Activated CD4-positive, alpha-beta T cell treated with anti-CD3 and anti-CD28 coated beads, Interleukin-2, amount 50 U/mL, for 4 hours (primary cell): ENCODE measurements around the gene BBS12.
"Not testable (repeated sequence)": the region's sequence is repeated elsewhere in the genome, so short reads cannot be mapped to it uniquely, and the experiment has no call there.

ENCODE experiments used
- DNase-seq, 2 experiments: peaks; one replicate each; pipeline ENCODE4 v3.0.0-alpha.2; 2020

BBS12 gene

DNA sequence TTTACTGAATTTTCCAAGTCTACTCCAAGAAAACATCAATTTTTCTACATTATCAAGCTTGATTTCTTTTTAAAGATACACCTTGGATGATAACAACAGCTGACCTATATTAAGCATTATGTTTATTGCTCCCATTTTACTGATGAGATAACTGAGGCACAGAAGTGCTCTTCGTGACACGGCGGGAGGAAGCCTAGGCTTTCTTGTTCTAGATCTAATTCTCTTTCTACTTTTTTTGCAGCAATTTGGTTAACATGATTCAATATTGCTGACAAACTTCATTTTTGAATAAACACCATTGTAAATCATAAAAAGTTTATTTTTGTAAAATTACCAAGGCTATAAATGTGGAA lies 33.8 kb downstream of the BBS12 start:
- no peak for DNase-seq

GRCh38 chr4:122766950-122767349 lies 34.4 kb downstream of the BBS12 start:
- DNase-seq, result no peak

DNA sequence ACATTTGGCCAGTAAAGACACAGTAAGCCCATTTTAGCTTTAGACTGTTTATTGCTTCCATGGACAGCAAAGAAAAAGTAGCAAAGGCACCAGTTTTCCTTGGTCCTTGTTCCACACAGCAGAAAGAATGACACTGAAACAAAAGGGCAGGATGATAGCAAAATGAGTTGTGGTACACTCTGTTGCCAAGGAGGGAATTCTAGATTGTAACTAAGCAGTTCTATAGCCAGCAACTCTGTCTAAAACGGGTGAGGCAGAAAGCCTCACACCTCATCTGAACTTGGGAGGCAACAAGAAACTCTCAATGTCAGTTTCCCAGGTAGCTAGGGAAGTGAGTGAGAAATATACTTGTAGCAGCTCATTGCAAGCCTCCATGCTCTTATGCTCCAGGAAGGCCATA lies 39.2 kb downstream of the BBS12 start:
- no peak for DNase-seq

- no peak for DNase-seq
Observed at GRCh38 chr4:122772311-122772710, 39.8 kb downstream of the BBS12 start.

- no peak for DNase-seq
Observed at GRCh38 chr4:122772986-122773385, 40.5 kb downstream of the BBS12 start.

DNA sequence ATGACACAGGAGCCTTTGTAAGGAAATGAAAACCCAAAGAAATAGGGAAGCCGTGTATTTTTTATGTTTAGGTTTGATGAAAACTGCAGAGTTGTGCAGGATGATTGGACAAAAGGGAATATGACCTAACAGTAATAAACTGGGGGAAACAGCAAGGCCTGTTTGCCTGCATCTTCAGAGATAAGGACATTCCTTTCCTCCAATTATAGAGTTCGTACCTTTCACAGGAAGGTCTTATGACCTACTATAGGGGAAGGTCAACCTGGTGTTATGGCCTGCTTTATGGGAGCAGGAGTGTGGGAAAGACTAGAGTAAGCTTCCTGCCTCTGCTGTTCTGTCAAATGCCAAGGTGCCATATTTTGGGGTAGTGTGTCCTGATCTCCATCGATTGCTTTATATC lies 42.5 kb downstream of the BBS12 start:
- DNase-seq, result no peak

GRCh38 chr4:122775987-122776836 lies 43.7 kb downstream of the BBS12 start:
- DNase-seq, result no peak

DNA sequence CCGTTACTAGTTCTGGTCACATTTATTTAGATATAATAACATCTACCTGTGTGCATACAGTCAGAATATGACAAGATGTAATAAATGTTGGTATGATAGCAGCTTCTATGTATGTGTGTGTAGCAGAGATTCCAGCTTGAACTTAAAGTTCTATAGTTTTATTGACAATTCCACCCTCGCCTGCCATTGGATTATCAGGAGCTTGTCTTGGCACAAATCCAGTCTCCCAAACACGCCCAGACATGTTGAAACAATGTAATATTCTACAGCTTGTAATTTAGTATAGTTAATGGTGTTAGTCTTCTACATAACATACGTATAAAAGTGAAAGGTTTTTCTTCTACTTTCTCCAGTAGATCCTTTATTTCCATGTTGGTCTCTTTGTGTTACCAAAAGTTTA lies 44.4 kb downstream of the BBS12 start:
- no peak for DNase-seq

GRCh38 chr4:122777846-122778673 lies 45.6 kb downstream of the BBS12 start:
- no peak for DNase-seq

GRCh38 chr4:122781486-122781885 lies 49.0 kb downstream of the BBS12 start:
- no peak for DNase-seq

DNA sequence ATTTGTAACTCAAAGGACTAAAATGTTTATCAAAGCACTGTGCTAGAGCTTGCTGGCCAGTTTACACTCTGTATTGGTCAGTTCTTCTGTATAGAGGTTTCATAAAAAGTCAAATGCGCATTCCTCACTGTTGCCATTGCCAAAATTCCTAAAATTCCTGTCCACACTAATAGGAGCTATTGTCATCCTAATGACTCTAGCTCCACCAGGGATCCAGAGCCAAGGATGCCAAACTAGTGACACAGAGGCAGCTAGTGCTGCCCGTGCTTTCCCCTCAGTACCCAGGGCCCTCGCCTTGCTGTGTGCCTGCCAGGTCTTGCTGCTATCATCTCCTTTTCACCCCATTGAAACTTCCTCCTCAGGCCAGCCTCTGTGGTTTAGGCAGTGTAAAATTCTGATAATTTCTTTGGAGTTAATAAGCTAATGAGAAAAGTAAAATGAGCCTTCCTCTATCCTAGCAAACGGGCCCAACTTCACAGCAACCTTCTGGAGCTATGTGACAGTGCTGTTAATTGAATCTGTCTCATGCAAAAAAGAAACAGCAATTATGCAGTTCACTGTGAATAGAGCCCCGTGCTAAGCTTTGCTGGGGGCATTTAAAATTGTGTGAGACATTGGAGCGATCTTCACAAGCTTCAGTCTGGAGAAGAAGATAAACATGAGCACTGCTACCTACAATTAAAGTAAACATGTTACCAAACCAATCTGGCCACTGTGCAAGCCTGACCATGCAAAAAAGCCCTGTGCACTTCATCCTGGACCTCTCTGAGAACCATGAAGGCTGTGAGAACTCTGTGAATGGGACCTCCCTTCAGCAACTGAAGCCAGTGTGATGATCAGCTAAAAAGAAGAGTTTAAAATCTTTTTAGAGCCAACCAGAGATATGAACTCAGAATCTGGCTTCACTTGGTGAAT lies 51.1 kb downstream of the BBS12 start:
- no peak for DNase-seq

DNA sequence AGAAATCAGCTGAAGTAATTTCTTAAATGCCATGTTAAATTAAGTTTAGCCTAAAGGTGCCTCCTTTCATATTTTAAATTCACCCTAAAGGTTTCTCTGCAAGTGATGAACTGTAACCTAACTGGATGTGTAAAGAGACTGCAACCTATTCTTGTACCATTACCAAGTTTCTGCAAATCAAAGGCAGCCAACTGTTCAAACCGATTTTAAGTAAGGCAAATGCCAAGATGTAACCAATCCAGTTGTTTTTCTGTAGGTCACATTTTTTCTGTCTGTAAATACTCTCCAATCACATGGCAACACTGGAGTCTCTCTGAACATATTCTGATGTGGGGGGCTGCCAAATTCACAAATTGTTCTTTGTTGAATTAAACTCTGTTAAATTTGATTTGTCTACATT lies 51.8 kb downstream of the BBS12 start:
- no peak for DNase-seq

DNA sequence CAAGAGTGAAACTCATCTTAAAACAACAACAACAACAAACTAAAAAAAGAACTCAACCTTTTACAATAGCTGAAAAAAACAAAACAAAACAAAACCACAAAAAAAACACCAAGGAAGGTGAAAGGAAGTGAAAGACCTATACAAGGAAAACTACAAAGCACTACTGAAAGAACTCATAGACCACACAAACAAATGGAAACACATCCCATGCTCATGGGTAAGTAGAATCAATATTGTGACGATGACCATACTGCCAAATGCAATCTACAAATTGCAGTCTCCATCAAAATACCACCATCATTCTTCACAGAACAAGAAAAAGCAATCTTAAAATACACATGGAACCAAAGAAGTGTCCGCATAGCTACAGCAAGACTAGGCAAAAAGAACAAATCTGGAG lies 52.6 kb downstream of the BBS12 start:
- DNase-seq, result no peak

- not testable (repeated sequence) for DNase-seq
Observed at GRCh38 chr4:122786296-122786695, 53.8 kb downstream of the BBS12 start.

GRCh38 chr4:122786920-122787319 lies 54.4 kb downstream of the BBS12 start:
- DNase-seq, result not testable (repeated sequence)

DNA sequence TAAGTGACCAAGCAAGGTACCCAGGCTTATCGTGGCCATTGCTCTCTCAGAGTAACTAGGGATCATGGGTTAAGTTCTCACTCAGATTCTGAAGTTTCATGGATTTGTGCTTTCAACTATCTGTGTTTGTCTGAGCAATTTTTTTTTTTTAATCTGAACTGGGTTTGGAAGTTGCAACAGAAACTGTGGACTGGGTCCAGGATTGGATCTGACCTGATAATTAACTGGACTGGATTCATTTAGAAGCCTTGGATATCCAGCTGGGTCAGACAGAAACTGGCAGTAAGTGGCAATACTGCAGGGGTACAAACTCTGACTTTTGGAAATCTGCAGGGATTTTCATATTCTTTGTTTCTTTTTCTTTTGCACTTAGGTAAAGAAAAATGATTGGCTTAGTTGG lies 55.4 kb downstream of the BBS12 start:
- DNase-seq, result no peak

GRCh38 chr4:122788935-122789334 lies 56.4 kb downstream of the BBS12 start:
- DNase-seq, result no peak

DNA sequence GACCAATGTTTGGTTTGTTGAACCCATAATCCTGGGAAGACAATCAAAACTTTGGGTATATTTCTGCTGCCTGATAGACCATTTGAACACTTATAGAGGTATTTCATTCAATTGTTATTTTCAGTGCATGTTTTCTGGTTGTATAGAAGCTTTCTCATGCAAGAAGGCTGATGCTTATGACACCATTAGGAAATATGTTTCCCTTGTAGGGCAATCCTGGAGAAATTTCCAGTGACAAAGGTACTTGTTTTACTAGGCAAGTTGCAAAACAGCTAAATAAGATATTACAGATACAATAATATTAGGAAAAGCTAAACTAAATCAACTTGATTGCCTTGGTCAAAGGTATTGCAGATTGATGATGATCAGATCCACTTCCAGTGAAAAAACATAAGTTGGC lies 61.3 kb downstream of the BBS12 start:
- no peak for DNase-seq
